Mesothelial cell of epicardium (in vitro differentiated cells): ENCODE results near the gene PRKAG1. TPM values are rescaled to one million over a fixed set of nuclear protein-coding genes. Genes with fewer than 3 reads are reported as not detected.

Experiments used
- DNase-seq, 2 experiments: peaks; one replicate each; pipeline ENCODE4 v3.0.0; 2021; ENCODE audit warnings: low spot score in 2 of 2; ENCODE audit not compliant: unreplicated experiment in 2 of 2
- H3K27ac Mint-ChIP-seq: 2 replicates; pipeline ENCODE4 v1.8.0; 2021; ENCODE audit warnings: mixed read lengths
- H3K27me3 Mint-ChIP-seq: 2 replicates; pipeline ENCODE4 v1.8.0; 2021; ENCODE audit warnings: low read depth, mixed read lengths
- H3K36me3 Mint-ChIP-seq: 2 replicates; pipeline ENCODE4 v1.8.0; 2021; ENCODE audit warnings: mixed read lengths
- H3K4me1 Mint-ChIP-seq: 2 replicates; pipeline ENCODE4 v1.8.0; 2021; ENCODE audit warnings: mixed read lengths
- H3K4me3 Mint-ChIP-seq: 2 replicates; pipeline ENCODE4 v1.8.0; 2021; ENCODE audit warnings: mild to moderate bottlenecking, moderate library complexity, mixed read lengths
- H3K9me3 Mint-ChIP-seq: 2 replicates; pipeline ENCODE4 v1.8.0; 2021; ENCODE audit warnings: mixed read lengths
- total RNA-seq: library from RNA; stranded (reverse); gene quantifications from 3 replicates; pipeline ENCODE4 v1.2.1, GENCODE V29; 2021
- TF ChIP-seq, protein P1 (sequence below): fragments of 200-600 bp; sonication (generic); IDR thresholded peaks from one replicate; pipeline ENCODE4 v1.5.0; 2021; ENCODE audit warnings: antibody characterized with exemption; ENCODE audit not compliant: unreplicated experiment

PRKAG1 gene
- total RNA-seq, 1 donor from 2014 or later = 61.8 TPM

DNA sequence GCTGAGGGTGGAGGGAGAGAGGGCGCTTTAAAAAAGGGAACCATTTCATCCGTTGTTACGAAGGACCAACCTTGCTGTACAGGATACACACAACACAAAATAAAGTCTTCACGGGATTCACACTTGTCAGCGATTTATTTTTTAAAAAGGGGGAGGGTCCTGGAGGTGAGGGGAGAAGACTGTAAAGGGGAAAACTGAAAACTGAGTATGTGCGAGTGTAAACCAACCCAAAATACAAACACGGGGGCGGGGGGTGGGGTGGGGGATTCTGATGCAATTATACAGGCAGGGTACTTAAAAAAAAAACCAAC, 499 bp upstream of the PRKAG1 start:
- H3K27me3 Mint-ChIP-seq = no peaks in the 10 kb centered on the region
- TF ChIP-seq, protein P1, sequence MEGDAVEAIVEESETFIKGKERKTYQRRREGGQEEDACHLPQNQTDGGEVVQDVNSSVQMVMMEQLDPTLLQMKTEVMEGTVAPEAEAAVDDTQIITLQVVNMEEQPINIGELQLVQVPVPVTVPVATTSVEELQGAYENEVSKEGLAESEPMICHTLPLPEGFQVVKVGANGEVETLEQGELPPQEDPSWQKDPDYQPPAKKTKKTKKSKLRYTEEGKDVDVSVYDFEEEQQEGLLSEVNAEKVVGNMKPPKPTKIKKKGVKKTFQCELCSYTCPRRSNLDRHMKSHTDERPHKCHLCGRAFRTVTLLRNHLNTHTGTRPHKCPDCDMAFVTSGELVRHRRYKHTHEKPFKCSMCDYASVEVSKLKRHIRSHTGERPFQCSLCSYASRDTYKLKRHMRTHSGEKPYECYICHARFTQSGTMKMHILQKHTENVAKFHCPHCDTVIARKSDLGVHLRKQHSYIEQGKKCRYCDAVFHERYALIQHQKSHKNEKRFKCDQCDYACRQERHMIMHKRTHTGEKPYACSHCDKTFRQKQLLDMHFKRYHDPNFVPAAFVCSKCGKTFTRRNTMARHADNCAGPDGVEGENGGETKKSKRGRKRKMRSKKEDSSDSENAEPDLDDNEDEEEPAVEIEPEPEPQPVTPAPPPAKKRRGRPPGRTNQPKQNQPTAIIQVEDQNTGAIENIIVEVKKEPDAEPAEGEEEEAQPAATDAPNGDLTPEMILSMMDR = no peak
- peaks cover 24% of the 10 kb centered on the region for H3K4me1 Mint-ChIP-seq
- DNase-seq = no peak
- peak overlapping the region; percentile 91 for H3K4me3 Mint-ChIP-seq
- H3K9me3 Mint-ChIP-seq = no peaks in the 10 kb centered on the region
- H3K36me3 Mint-ChIP-seq = peaks cover 15% of the 10 kb centered on the region
- peak overlapping the region; percentile 100 for H3K27ac Mint-ChIP-seq

DNA sequence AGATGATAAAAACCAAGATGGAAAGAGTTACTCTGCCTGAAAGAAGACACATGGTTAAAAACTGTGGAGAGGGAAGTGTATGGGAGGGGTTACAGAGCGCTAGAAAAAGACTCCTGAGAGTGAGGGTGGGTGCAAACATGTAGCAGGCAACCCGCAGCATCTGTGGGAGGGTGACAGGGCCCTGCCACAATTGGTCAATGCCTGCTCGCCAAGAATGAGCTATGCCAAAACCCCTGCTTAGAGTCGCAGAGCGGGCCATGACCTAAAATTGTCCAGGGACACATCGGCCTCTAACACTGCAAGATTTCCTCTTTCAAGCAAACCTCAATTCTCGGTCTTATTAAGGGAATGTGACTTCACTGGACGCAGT, 700 bp downstream of the PRKAG1 start:
- H3K4me3 Mint-ChIP-seq = peak overlapping the region; percentile 91
- H3K36me3 Mint-ChIP-seq = peaks cover 15% of the 10 kb centered on the region
- H3K9me3 Mint-ChIP-seq = no peaks in the 10 kb centered on the region
- H3K4me1 Mint-ChIP-seq = peaks cover 24% of the 10 kb centered on the region
- peak overlapping the region; percentile 100 for H3K27ac Mint-ChIP-seq
- TF ChIP-seq, protein P1 = no peak
- no peaks in the 10 kb centered on the region for H3K27me3 Mint-ChIP-seq
- DNase-seq = no peak

DNA sequence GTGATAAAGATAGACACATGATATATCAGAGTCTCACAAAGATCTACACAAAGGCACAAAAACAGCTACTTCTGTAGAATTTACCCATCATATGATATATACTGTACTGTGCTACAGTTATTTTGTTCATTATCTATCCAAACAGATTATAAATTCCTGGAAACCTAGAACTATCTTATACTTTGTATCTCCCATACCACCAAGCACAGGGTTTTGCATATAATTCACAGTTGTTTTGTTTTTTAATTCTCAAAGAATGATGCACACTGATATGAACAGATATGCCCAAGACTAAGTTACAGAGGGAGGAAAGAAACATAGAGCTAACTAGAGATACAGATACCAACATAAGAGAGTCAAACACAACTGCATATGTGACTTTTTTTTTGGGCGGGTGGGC, 3.4 kb downstream of the PRKAG1 start:
- Mint-ChIP-seq H3K36me3 (peaks cover 4% of the 10 kb centered on the region), H3K4me1 (peaks cover 24% of the 10 kb centered on the region), H3K9me3 (no peaks in the 10 kb centered on the region), H3K27me3 (no peaks in the 10 kb centered on the region), H3K4me3 (no peak overlapping the region), H3K27ac (no peak overlapping the region)
- TF ChIP-seq, protein P1 = no peak
- no peak for DNase-seq

DNA sequence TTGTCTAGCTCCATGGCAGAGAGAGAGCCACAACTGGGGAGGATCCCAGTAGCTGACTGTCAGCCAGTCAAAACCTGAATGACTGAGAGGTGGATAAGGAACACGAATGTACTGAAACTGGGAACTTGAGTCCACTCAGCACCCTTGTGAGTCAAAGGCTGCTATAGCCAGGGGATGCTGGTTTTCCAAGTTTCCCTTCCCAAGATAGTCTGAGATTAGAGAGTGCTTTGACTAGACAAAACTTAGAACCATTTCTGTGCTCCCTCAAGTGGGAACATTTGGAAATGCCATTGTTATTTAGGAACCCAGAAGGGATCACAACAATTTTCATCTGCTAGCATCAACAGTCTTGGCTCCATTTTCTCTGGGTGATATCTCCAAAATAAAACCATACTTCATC, 4.0 kb downstream of the PRKAG1 start:
- TF ChIP-seq, protein P1 = no peak
- H3K27me3 Mint-ChIP-seq = no peaks in the 10 kb centered on the region
- H3K36me3 Mint-ChIP-seq = peaks cover 7% of the 10 kb centered on the region
- no peak overlapping the region for H3K4me3 Mint-ChIP-seq
- no peaks in the 10 kb centered on the region for H3K9me3 Mint-ChIP-seq
- peaks cover 20% of the 10 kb centered on the region for H3K4me1 Mint-ChIP-seq
- DNase-seq = no peak
- H3K27ac Mint-ChIP-seq = no peak overlapping the region

DNA sequence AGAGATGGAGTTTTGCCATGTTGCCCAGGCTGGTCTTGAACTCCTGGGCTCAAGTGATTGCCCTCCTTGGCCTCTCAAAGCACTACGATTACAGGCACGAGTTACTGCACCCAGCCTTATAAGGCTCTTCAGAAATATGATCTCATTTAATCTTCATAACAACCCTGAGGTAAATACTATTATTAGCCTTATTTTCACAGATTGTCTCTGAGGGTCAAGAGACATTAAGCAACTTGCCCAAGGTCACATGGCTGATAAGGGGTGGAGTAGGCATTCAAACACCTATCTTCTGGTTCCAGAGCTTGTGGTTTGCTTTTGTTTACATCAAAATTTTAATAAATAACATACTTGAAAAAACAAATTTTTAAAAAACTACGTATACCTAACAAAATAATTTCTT, 5.1 kb downstream of the PRKAG1 start:
- Mint-ChIP-seq H3K36me3 (peaks cover 8% of the 10 kb centered on the region), H3K4me3 (no peak overlapping the region), H3K27ac (no peak overlapping the region), H3K9me3 (no peaks in the 10 kb centered on the region), H3K4me1 (peaks cover 14% of the 10 kb centered on the region), H3K27me3 (no peaks in the 10 kb centered on the region)
- TF ChIP-seq, protein P1 = no peak
- DNase-seq = no peak

DNA sequence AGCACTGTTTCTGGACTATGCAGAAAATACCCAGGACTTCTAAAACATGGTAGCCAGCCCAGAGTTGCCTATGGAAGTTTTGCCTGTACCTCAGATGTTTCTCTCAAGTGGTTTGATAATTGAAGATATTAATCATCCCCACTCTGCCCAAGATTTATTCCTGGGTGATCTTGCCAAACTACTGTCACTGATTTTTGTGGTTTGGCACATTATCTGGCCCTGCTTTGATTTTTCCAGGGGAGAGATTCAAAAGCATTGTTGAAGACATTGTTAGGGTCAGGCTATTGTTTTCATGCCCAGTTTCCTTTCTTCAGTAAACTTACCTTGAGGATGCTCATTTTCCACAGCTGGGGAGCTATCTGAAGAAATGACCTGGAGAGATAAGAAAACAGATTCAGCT, 5.8 kb downstream of the PRKAG1 start:
- TF ChIP-seq, protein P1 = no peak
- H3K9me3 Mint-ChIP-seq = no peaks in the 10 kb centered on the region
- DNase-seq = no peak
- H3K4me3 Mint-ChIP-seq = no peak overlapping the region
- peaks cover 12% of the 10 kb centered on the region for H3K36me3 Mint-ChIP-seq
- H3K27ac Mint-ChIP-seq = no peak overlapping the region
- H3K4me1 Mint-ChIP-seq = peaks cover 10% of the 10 kb centered on the region
- H3K27me3 Mint-ChIP-seq = no peaks in the 10 kb centered on the region
